GM18861 (cell line): Measurements from ENCODE around the gene SPP2.

Experiments used
- ATAC-seq: cut with Tn5 transposase; IDR thresholded peaks from one replicate; pipeline ENCODE4 v1.9.1; 2021; ENCODE audit not compliant: unreplicated experiment

The SPP2 gene

DNA sequence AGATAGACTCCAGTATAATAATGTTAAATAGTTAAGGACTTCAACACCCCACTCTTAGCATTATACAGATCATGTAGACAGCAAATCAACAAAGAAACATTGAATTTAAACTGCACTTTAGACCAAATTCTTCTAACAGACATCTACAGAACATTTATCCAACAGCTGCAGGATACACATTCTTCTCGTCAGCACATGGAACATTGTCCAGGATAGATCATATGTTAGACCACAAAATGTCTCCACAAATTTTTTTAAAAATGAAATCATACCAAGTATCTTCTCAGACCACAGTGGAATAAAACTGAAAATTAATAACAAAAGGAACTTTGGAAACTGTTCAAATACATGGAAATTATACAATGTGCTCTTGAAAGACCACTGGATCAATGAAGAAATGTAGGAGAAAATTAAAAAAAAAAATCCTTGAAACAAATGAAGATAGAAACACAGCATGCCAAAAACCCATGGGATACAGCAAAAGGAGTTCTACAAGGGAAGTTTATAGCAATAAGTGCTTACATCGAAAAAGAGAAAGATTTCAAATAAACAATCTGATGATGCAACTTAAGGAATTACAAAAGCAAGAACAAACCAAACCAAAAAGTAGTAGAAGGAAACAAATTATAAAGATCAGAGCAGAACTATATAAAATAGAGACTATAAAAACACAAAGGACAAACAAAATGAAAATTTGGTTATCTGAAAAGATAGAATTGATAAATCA lies 12.3 kb upstream of the SPP2 start:
- ATAC-seq: no peak

DNA sequence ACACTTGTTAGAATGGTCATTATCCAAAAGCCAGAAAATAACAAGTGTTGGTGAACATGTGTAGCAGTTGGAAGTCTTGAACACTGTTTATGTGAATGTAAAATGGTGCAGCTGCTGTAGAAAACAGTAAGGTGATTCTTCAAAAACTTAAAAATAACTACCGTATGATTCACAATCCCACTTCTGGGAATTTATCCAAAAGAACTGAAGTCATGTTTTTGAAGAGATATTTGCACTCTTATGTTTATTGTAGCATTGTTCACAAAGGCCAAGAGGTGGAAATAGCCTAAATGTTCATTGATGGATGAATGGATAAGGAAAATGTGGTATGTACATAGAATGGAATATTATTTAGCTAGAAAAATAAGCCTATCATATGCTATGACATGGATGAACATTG lies 6.3 kb upstream of the SPP2 start:
- no peak for ATAC-seq

DNA sequence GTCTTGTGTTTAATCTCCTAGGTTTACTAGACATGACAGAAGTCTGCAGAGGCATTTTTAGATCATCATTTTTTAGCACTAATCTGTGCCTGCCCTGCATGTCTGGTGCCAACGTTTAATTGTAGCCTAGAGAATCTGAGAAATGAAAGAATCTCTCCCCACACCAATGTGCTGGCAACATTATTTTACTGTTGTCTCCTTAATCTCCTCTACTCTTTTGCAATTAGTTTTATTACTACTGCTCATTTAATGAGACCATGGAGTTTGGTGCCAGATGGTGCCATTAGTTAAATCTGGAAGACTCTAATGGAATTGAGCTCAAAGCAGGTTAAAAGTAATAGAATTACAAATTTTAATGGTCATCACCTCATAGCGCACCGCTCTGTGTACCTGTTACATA lies 4.0 kb upstream of the SPP2 start:
- no peak for ATAC-seq

- no peak for ATAC-seq
These were observed 3.1 kb upstream of the SPP2 start for GRCh38 chr2:234047361-234047760.

DNA sequence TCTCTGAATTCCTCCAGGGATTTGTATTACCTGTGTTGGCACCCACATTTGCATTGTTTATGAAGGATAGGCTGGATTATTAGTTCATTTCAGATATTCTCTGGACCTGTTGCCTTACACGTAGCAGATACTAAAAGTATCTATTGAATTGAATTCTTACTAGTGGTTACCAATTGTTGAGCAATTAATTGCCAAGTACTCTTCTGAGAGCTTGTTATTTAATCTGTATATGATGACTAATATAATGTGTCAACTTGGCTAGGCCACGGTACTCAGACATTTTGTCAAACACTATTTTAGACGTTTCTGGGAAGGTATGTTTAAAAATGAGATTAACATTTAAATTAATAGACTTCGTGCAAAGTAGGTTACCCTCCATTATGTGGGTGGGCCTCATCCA lies 2.5 kb upstream of the SPP2 start:
- ATAC-seq: no peak

DNA sequence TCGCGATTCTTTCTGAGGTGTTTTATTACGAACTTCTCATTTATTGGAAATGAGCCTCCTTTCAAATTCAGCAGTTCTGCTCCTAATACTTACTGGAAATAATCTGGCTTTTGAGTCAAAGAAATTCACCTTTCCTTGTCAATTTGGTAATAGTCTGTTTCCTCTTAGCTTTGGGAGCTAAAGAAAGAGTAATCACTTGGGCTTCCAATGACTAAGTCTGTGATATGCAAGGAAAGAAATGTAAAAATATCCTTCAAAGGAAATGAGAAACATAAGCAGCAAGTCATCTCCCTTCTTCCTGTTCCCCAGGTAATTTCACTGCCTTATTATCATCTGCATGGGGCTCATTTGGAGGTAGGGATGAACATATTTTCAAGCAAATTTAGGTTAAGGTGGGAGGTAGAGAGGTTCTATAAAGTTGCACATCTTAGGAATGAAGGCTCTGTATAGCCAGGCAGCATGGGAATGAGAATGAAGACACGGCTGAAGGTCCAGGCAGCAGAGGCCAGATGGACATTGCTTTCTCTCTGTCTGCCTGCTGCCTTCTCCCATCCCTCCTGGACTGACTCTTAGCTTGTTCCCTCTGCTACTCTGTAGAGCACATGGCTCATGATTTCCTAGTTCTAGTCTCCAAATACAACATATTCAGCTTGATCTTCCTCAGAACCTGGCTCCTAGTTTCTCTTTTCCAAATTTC lies 1.0 kb downstream of the SPP2 start:
- ATAC-seq: no peak

DNA sequence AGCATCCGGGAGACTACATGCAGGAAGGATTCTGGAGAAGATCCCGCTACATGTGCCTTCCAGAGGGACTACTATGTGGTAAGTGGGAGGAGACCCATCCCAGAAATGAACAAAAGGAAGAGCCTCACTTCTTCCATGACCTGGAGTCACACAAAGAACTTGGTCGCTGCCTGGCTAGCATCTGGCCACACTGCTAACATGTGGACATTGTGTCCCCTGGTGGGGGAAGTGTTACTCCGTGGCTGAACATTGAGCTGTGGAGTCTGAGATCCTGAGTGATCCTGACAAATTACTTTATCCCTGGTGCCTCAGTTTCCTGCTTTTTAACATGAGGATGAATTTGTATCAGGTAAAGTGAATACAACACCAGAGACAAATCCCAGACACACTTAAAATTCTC lies 8.4 kb downstream of the SPP2 start:
- no peak for ATAC-seq

DNA sequence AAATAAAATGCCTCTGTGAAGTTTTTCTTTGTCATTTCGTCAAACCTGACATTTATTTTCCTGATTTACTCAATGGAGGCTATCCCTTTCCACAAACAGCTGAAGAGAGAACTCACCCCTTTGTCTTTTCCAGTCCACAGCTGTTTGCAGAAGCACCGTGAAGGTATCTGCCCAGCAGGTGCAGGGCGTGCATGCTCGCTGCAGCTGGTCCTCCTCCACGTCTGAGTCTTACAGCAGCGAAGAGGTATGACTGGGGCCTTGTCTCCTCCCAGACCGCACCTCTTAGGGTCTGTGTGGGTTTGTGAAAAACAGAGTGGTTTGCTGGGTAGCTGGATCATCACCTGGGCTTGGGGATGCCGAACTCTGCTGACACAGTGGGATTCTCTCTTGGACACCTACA lies 9.7 kb downstream of the SPP2 start:
- no peak for ATAC-seq

GRCh38 chr2:234061624-234062257 lies 11.2 kb downstream of the SPP2 start:
- ATAC-seq: no peak

GRCh38 chr2:234066587-234066986 lies 16.1 kb downstream of the SPP2 start:
- no peak for ATAC-seq

DNA sequence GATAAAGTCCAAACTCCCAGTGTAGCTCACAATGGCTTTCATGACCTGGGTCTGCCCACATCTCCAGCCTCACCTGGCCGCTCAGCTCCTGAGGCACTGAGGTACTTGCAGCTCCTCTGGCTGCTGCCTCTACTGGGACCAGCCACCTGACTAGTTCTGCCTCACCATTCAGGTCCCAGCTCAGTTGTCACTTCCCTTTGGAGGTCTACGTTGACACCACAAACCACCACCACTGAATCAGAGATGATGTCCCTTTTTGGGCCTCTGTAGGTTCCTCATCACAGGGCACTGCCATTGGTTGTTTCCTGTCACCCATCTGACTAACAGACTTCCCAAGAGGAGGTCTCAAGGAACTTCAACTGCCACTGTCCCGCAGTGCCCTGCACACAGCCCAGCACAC lies 21.2 kb downstream of the SPP2 start:
- no peak for ATAC-seq

DNA sequence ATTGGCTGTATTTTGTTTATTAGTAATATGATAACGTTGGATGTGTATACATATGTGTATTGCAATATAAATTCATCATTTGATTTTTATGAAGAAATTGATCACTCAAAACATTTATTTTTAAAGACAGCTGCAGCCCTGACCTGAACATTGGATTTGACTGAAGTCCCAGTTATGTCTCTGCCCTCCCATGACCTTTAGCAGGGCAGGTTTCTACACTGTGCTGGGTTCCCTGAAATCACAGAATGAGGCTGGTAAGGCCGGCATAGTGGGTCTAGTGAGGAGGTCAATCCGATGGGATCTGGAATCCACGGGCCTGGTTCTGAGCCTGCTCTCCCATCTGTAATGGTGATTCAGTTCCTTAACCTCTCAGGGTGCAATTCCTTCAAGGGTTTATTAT lies 22.0 kb downstream of the SPP2 start:
- ATAC-seq: no peak

GRCh38 chr2:234074751-234075517 lies 24.4 kb downstream of the SPP2 start:
- no peak for ATAC-seq

DNA sequence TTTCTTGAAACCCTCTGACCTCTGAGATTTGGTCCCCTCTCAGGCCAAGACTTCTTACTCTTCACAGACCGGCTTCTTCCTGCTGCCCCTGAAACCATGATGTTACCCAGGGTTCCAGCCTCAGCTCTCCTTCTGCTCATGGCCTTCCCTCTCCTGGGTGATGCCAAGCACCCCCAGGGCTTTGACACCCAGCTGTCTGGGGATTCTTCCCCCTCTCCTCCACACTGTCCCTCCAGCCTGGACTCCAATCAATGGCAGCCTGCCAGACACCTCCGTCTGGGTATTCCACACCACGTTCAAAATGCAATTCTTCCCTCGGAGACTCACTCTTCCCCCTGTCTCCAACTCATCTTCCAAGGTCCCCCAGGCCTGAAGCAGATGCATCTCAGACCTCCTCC lies 25.0 kb downstream of the SPP2 start:
- no peak for ATAC-seq

- no peak for ATAC-seq
These were observed 25.4 kb downstream of the SPP2 start for GRCh38 chr2:234075947-234076346.

GRCh38 chr2:234076451-234076850 lies 25.9 kb downstream of the SPP2 start:
- ATAC-seq: no peak

DNA sequence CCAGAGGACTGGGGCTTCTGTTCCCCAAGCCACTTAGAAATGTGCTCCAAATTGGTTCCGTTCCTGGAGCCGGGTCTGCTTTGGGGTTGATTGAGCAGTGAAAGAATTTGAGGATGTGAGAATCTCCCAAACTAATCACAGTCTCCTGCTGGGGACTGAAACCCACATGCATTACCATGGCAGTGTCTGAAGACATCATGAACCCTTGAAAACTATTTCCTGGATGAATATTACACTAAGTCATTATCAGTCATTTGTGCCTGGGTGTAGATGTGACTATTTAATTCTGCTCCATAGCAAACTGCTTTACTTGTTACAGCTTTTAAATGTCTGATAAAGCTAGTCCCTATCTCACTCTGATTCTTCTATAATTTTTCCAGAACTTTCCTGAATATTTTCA lies 27.6 kb downstream of the SPP2 start:
- ATAC-seq: no peak

DNA sequence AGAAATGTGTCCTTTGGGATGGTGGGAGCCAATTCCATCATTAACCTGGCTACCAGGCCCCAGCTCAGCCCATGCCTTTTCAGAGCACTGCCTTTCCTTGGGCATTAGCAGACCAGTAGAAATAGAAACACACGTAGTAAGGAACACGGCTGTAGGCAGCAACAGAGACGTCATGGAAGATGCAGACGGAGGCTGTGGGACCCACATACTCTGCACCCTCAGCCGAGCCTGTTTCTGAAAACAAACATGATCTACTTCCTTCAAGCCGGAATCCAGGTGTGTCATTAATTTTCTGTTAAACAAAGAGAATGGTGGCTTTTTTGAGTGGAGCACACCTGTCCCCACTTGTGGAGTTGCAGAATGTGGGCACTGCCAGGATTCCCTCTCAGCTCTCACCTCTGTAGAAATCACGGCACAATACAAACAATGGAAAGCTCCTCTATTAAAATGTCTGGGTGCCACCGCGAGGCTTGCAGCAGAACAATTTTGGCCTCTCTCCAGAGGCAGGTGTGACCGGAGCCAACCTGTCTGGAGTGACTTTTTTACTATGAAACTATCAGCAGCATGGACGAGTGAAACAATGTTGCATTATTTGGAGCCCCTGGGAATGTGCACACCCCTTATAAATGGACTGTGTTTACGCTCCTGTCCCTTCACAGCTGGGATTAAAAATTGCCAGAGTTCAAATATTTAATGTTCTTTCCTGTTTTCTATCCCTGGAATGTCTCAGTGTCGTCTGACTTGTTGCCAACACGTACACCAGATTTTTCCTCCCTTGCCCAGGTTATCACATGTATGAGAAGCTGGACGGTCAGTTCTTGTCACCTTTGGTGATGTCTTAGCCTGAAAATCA lies 31.7 kb downstream of the SPP2 start:
- ATAC-seq: no peak

GRCh38 chr2:234083572-234084348 lies 33.3 kb downstream of the SPP2 start:
- ATAC-seq: no peak

GRCh38 chr2:234091432-234091879 lies 41.0 kb downstream of the SPP2 start:
- no peak for ATAC-seq
